Upper lobe of left lung (tissue), 4 donors: Measurements from ENCODE around the gene SYT7.

Experiments used
- CTCF ChIP-seq, 6 experiments: fragments of 450-650 bp in 4 of 6; fragments of 200-600 bp in 2 of 6; sonication (generic) in 2 of 6; IDR thresholded peaks; one replicate each; pipeline ENCODE4 v1.5.1; 2016 to 2019; ENCODE audit warnings: antibody characterized with exemption in 6 of 6
- EP300 ChIP-seq, 4 donors: sonication (generic); formaldehyde crosslinking; IDR thresholded peaks; one replicate each; pipeline ENCODE4 v1.5.1; 2017; ENCODE audit warnings: antibody characterized with exemption in 4 of 4, control low read depth in 2 of 4
- POLR2A ChIP-seq, 4 donors: fragments of 450-650 bp; IDR thresholded peaks; one replicate each; pipeline ENCODE4 v1.5.1; 2016 to 2017; ENCODE audit warnings: antibody characterized with exemption in 4 of 4, mild to moderate bottlenecking in 2 of 4
- POLR2AphosphoS5 ChIP-seq, 2 donors: sonication (generic); formaldehyde crosslinking; IDR thresholded peaks; one replicate each; pipeline ENCODE4 v1.5.1; 2017; ENCODE audit warnings: antibody characterized with exemption in 2 of 2

- TF ChIP-seq CTCF (IDR thresholded peaks at IDR 0.05) (no peak), EP300 (IDR thresholded peaks at IDR 0.05) (no peak), POLR2A (IDR thresholded peaks at IDR 0.05) (no peak), POLR2AphosphoS5 (IDR thresholded peaks at IDR 0.05) (no peak)
Measured at GRCh38 chr11:61592176-61592575, 11.3 kb upstream of the SYT7 start.
